Activated CD4-positive, CD25-positive, alpha-beta regulatory T cell treated with anti-CD3 and anti-CD28 coated beads, Interleukin-2, amount 50 U/mL, for 24 hours (primary cell): ENCODE measurements around the gene IFITM10.
A peak's percentile ranks its signal among the peaks of the same experiment; 100 is the strongest.

Experiments used
- ATAC-seq, 2 donors: fragments of 150-1000 bp; cut with Tn5 transposase; one replicate each; pipeline ENCODE4 v1.10.0; 2021; ENCODE audit warnings: mild to moderate bottlenecking in 1 of 2, moderate library complexity in 1 of 2

IFITM10 gene

GRCh38 chr11:1736447-1736992, 13.9 kb downstream of the IFITM10 start:
- ATAC-seq, result no peak

- ATAC-seq, result no peak
These were observed 15.1 kb downstream of the IFITM10 start for GRCh38 chr11:1735271-1735670.

- ATAC-seq, result no peak
These were observed 15.7 kb downstream of the IFITM10 start for GRCh38 chr11:1734641-1735081.

GRCh38 chr11:1733716-1734640, 16.4 kb downstream of the IFITM10 start:
- no peak for ATAC-seq

GRCh38 chr11:1733009-1733715, 17.2 kb downstream of the IFITM10 start:
- no peak for ATAC-seq

- ATAC-seq, result no peak
These were observed 17.9 kb downstream of the IFITM10 start for GRCh38 chr11:1732418-1733008.

GRCh38 chr11:1731451-1732059, 18.8 kb downstream of the IFITM10 start:
- ATAC-seq, result no peak

GRCh38 chr11:1730059-1730629, 20.3 kb downstream of the IFITM10 start:
- ATAC-seq, result no peak

- ATAC-seq, result no peak
These were observed 20.7 kb downstream of the IFITM10 start for GRCh38 chr11:1729692-1730011.

- ATAC-seq, result no peak
These were observed 21.3 kb downstream of the IFITM10 start for GRCh38 chr11:1728931-1729691.

GRCh38 chr11:1728301-1728700, 22.1 kb downstream of the IFITM10 start:
- no peak for ATAC-seq

- no peak for ATAC-seq
These were observed 22.5 kb downstream of the IFITM10 start for GRCh38 chr11:1727861-1728260.

- peak in 1 of 2 donors; percentile 45 for ATAC-seq
These were observed 23.2 kb downstream of the IFITM10 start for GRCh38 chr11:1727096-1727690.

- ATAC-seq, result no peak
These were observed 30.6 kb downstream of the IFITM10 start for GRCh38 chr11:1719781-1720180.

GRCh38 chr11:1718326-1718725, 32.1 kb downstream of the IFITM10 start:
- no peak for ATAC-seq

- no peak for ATAC-seq
These were observed 32.6 kb downstream of the IFITM10 start for GRCh38 chr11:1717745-1718144.

- no peak for ATAC-seq
These were observed 35.2 kb downstream of the IFITM10 start for GRCh38 chr11:1714908-1715885.

GRCh38 chr11:1708716-1709115, 41.7 kb downstream of the IFITM10 start:
- ATAC-seq, result no peak

- ATAC-seq, result no peak
These were observed 42.6 kb downstream of the IFITM10 start for GRCh38 chr11:1707751-1708150.
